ENCODE data around the gene STARD3. TPM values are rescaled to one million over a fixed set of nuclear protein-coding genes. Genes with fewer than 3 reads are reported as not detected.

Gene STARD3
- total RNA-seq, 1 experiment from 2014 or later, result 75.3 TPM

GRCh38 chr17:39627047-39627711 is 9.8 kb upstream of the STARD3 start:
- DNase-seq (ENCODE audit: low spot score), result no peak
- ATAC-seq, result no peak; the same call in 1 of the 2 replicates
- H3K9me3 Mint-ChIP-seq, result no peaks in the 10 kb centered on the region
- H3K27ac Mint-ChIP-seq, result no peak overlapping the region
- CTCF ChIA-PET, result interaction anchor here (0.5 to 23.6 kb wide), 19 partner anchors 5 to 1022 kb away, joined by 3 to 876 read pairs (median 6); partner anchors contain the start of genes PGAP3, PNMT, PSMD3 and STARD3
- peaks cover 72% of the 10 kb centered on the region for H3K4me1 Mint-ChIP-seq
- POLR2A ChIA-PET, result interaction anchor here (0.6 kb wide), 1 partner anchor 73 kb away, joined by 5 read pairs; the partner anchor contains the start of gene ERBB2
- H3K4me3 Mint-ChIP-seq, result peak overlapping the region; percentile 85
- H3K36me3 Mint-ChIP-seq, result no peaks in the 10 kb centered on the region
- peaks cover 49% of the 10 kb centered on the region for H3K27me3 Mint-ChIP-seq (ENCODE audit: low read depth)
- no peak for TF ChIP-seq ZNF416 (CRISPR knock-in tag; IDR thresholded peaks at IDR 0.05)
- no peak for TF ChIP-seq TEAD1 (CRISPR knock-in tag; IDR thresholded peaks at IDR 0.05)
- TF ChIP-seq SOX15 (CRISPR knock-in tag; IDR thresholded peaks at IDR 0.05), result no peak
- no peak for TF ChIP-seq RORB (CRISPR knock-in tag; IDR thresholded peaks at IDR 0.05)
- 0 out of 2 replicates have a peak, but pooled peaks have one; percentile 13 for TF ChIP-seq HMGXB4 (CRISPR knock-in tag; IDR thresholded peaks at IDR 0.05)
- no peak for TF ChIP-seq IRF1 (CRISPR knock-in tag; IDR thresholded peaks at IDR 0.05)
- no peak for TF ChIP-seq AR (CRISPR knock-in tag; IDR thresholded peaks at IDR 0.05)
- no peak; the same call in 1 of the 2 replicates for TF ChIP-seq ZNF219 (CRISPR knock-in tag; IDR thresholded peaks at IDR 0.05; ENCODE audit: borderline replicate concordance)
- TF ChIP-seq GRHL2 (CRISPR knock-in tag; IDR thresholded peaks at IDR 0.05; ENCODE audit: insufficient replicate concordance, severe bottlenecking), result no peak
- no peak for TF ChIP-seq AFF4 (CRISPR knock-in tag; IDR thresholded peaks at IDR 0.05; ENCODE audit: borderline replicate concordance)
- no peak for TF ChIP-seq ZNF532 (CRISPR knock-in tag; IDR thresholded peaks at IDR 0.05; ENCODE audit: borderline replicate concordance)
- peak; percentile 60; the same call in 1 of the 2 replicates for TF ChIP-seq ZNF423 (CRISPR knock-in tag; IDR thresholded peaks at IDR 0.05)
- TF ChIP-seq PRDM15 (CRISPR knock-in tag; IDR thresholded peaks at IDR 0.05), result no peak
- no peak for TF ChIP-seq FOXP4 (CRISPR knock-in tag; IDR thresholded peaks at IDR 0.05)
- no peak for TF ChIP-seq HMGA2 (CRISPR knock-in tag; IDR thresholded peaks at IDR 0.05)
